Measurements from ENCODE around the gene HP. TPM values are rescaled to one million over a fixed set of nuclear protein-coding genes. Genes with fewer than 3 reads are reported as not detected.

The HP gene
- total RNA-seq, 1 donor from 2014 or later: not detected

DNA sequence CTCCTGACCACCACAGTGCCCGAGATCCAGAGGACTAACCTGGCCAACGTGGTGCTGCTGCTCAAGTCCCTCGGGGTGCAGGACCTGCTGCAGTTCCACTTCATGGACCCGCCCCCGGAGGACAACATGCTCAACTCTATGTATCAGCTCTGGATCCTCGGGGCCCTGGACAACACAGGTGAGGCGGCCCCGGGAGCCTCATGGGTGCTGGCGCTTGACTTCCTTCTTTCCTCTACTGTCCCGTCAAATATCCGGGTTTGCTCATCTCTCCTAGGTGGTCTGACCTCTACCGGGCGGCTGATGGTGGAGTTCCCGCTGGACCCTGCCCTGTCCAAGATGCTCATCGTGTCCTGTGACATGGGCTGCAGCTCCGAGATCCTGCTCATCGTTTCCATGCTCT lies 53.1 kb downstream of the HP start:
- Mint-ChIP-seq H3K9me3 (ENCODE audit: unreplicated experiment) (no peaks in the 10 kb centered on the region), H3K4me3 (ENCODE audit: unreplicated experiment) (peak overlapping the region; percentile 45), H3K27ac (ENCODE audit: unreplicated experiment) (no peak overlapping the region), H3K27me3 (ENCODE audit: unreplicated experiment) (peaks cover 1% of the 10 kb centered on the region), H3K36me3 (ENCODE audit: low read depth, unreplicated experiment) (peaks cover 83% of the 10 kb centered on the region), H3K4me1 (ENCODE audit: unreplicated experiment) (no peaks in the 10 kb centered on the region)
- DNase-seq (ENCODE audit: low spot score): no peak
- no peak for TF ChIP-seq CTCF (IDR thresholded peaks at IDR 0.05; ENCODE audit: unreplicated experiment)

- H3K4me3 Mint-ChIP-seq (ENCODE audit: unreplicated experiment): no peak overlapping the region
- peaks cover 80% of the 10 kb centered on the region for H3K36me3 Mint-ChIP-seq (ENCODE audit: low read depth, unreplicated experiment)
- TF ChIP-seq CTCF (IDR thresholded peaks at IDR 0.05; ENCODE audit: unreplicated experiment): no peak
- peaks cover under 1% of the 10 kb centered on the region for H3K27me3 Mint-ChIP-seq (ENCODE audit: unreplicated experiment)
- DNase-seq (ENCODE audit: low spot score): no peak
- H3K27ac Mint-ChIP-seq (ENCODE audit: unreplicated experiment): no peak overlapping the region
- H3K4me1 Mint-ChIP-seq (ENCODE audit: unreplicated experiment): no peaks in the 10 kb centered on the region
- no peaks in the 10 kb centered on the region for H3K9me3 Mint-ChIP-seq (ENCODE audit: unreplicated experiment)
Measured at GRCh38 chr16:72108353-72109102, 54.2 kb downstream of the HP start.

- no peak for TF ChIP-seq CTCF (IDR thresholded peaks at IDR 0.05; ENCODE audit: unreplicated experiment)
- H3K36me3 Mint-ChIP-seq (ENCODE audit: low read depth, unreplicated experiment): peaks cover 79% of the 10 kb centered on the region
- H3K9me3 Mint-ChIP-seq (ENCODE audit: unreplicated experiment): no peaks in the 10 kb centered on the region
- no peaks in the 10 kb centered on the region for H3K27me3 Mint-ChIP-seq (ENCODE audit: unreplicated experiment)
- no peaks in the 10 kb centered on the region for H3K4me1 Mint-ChIP-seq (ENCODE audit: unreplicated experiment)
- H3K4me3 Mint-ChIP-seq (ENCODE audit: unreplicated experiment): no peak overlapping the region
- H3K27ac Mint-ChIP-seq (ENCODE audit: unreplicated experiment): no peak overlapping the region
- no peak for DNase-seq (ENCODE audit: low spot score)
Measured at GRCh38 chr16:72109300-72109699, 55.0 kb downstream of the HP start.

GRCh38 chr16:72109966-72110530 lies 55.7 kb downstream of the HP start:
- peak overlapping the region; percentile 22 for H3K4me3 Mint-ChIP-seq (ENCODE audit: unreplicated experiment)
- H3K36me3 Mint-ChIP-seq (ENCODE audit: low read depth, unreplicated experiment): peaks cover 74% of the 10 kb centered on the region
- DNase-seq (ENCODE audit: low spot score): no peak
- H3K4me1 Mint-ChIP-seq (ENCODE audit: unreplicated experiment): no peaks in the 10 kb centered on the region
- H3K27me3 Mint-ChIP-seq (ENCODE audit: unreplicated experiment): no peaks in the 10 kb centered on the region
- no peak for TF ChIP-seq CTCF (IDR thresholded peaks at IDR 0.05; ENCODE audit: unreplicated experiment)
- no peak overlapping the region for H3K27ac Mint-ChIP-seq (ENCODE audit: unreplicated experiment)
- H3K9me3 Mint-ChIP-seq (ENCODE audit: unreplicated experiment): no peaks in the 10 kb centered on the region

Other genes starting within 250 kb of the HP start
- 104 TPM for gene AP1G1, start 245.7 kb upstream of the HP start, total RNA-seq (ENCODE audit: unreplicated experiment)
- gene ATXN1L, start 208.5 kb upstream of the HP start, total RNA-seq (ENCODE audit: unreplicated experiment): 34.4 TPM
- gene ZNF821, start 170.3 kb upstream of the HP start, total RNA-seq (ENCODE audit: unreplicated experiment): 17.7 TPM
- 247 TPM for gene IST1, start 159.0 kb upstream of the HP start, total RNA-seq (ENCODE audit: unreplicated experiment)
- gene PKD1L3, start 54.1 kb upstream of the HP start, total RNA-seq (ENCODE audit: unreplicated experiment): not detected
- 4.7 TPM for gene DHODH, start 45.8 kb upstream of the HP start, total RNA-seq (ENCODE audit: unreplicated experiment)
- 0.97 TPM for gene HPR, start 8.7 kb downstream of the HP start, total RNA-seq (ENCODE audit: unreplicated experiment)
- 10.9 TPM for gene TXNL4B, start 39.1 kb downstream of the HP start, total RNA-seq (ENCODE audit: unreplicated experiment)
- gene DHX38, start 39.3 kb downstream of the HP start, total RNA-seq (ENCODE audit: unreplicated experiment): 84.6 TPM
- gene PMFBP1, start 117.7 kb downstream of the HP start, total RNA-seq (ENCODE audit: unreplicated experiment): 0.38 TPM